Esophagus squamous epithelium (tissue), 4 donors: Measurements from ENCODE around the gene ERC1.

Source experiments
- CTCF ChIP-seq, 6 experiments: fragments of 450-650 bp in 4 of 6; fragments of 200-600 bp in 2 of 6; sonication (generic) in 2 of 6; IDR thresholded peaks; one replicate each; pipeline ENCODE4 v1.5.1; 2016 to 2019; ENCODE audit warnings: antibody characterized with exemption in 6 of 6, mild to moderate bottlenecking in 4 of 6, moderate library complexity in 4 of 6
- POLR2A ChIP-seq, 4 donors: fragments of 450-650 bp; IDR thresholded peaks; one replicate each; pipeline ENCODE4 v1.6.1; 2017; ENCODE audit warnings: antibody characterized with exemption in 4 of 4, mild to moderate bottlenecking in 4 of 4, moderate library complexity in 3 of 4

- TF ChIP-seq CTCF (IDR thresholded peaks at IDR 0.05): no peak
- no peak for TF ChIP-seq POLR2A (IDR thresholded peaks at IDR 0.05)
Measured at GRCh38 chr12:1405619-1406018, 414.6 kb downstream of the ERC1 start.
